ENCODE data around the gene CCDC126.
"Not testable (repeated sequence)": the region's sequence is repeated elsewhere in the genome, so short reads cannot be mapped to it uniquely, and the experiment has no call there.

The CCDC126 gene

DNA sequence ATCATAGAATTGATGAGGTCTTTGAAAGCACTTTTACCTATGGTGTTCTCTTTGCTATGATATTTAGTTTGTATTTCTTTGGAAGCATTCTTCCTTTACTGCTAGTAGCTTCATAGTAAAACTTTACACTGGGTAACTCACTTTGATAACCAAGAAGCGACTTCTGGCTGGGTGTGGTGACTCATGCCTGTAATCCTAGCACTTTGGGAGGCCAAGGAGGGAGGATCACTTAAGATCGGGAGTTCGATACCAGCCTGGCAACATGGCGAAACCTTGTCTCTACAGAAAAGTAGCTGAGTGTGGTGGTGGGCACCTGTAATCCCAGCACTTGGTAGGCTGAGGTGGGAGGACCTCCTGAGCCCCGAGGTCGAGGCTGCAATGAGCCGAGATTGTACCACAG is 36.2 kb downstream of the CCDC126 start:
- DNase-seq, result no peak

DNA sequence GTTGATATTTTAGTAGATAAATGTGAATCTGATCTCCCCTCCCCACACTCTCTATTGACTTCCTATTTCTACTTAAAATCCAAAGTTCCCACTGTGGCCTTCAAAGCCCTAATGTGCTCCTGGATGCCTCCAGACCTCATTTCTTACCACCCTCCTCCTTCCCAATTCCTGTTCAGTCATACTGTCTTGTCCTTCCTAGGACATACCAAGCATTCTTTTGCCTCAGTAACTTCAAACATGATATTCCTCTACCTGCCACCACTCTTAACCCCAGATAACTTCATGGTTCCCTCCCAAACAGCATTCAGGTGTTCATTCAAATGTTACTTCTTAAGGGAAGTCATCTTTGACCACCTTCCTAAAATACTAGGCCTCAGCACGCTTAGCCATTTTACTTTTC is 48.6 kb downstream of the CCDC126 start:
- DNase-seq, result no peak

DNA sequence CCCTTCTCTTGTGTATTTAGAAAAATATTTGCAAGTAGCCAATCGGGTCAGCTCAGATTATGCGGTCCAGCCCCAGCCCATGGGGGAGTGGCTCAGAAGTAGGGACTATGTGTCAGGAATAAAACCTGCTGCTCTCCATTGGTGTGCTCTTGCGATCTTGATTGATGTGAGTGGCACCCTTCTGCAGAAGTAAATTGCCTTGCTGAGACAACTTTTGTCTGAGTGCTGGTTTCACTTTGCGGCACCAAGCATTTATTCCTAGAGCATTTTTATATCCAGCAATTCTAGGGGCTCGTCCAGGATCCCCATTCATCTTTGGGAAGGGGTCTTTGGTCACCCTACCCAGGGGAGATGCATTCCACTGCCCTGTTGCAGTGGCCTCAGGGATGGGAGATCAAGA is 56.8 kb downstream of the CCDC126 start:
- no peak for DNase-seq

DNA sequence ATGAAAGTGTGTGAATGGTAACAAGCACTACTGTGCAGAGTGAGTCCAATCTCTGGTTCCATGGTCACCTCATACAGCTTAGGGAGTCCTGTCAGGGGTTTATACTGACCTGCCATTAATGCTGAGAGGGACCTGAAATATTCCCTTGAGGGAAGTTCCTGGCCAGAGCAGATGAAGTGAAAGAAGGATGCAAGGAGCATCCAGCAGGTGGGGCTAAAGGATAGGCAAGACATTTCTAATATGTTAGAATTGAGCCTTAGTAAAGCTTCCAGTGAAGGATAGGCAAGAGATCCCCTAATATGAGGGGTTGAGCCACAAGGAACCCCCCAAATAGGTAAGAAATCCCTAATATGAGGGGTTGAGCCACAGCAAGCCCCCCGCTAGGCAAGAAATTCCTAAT is 57.3 kb downstream of the CCDC126 start:
- DNase-seq, result peak; percentile 11

DNA sequence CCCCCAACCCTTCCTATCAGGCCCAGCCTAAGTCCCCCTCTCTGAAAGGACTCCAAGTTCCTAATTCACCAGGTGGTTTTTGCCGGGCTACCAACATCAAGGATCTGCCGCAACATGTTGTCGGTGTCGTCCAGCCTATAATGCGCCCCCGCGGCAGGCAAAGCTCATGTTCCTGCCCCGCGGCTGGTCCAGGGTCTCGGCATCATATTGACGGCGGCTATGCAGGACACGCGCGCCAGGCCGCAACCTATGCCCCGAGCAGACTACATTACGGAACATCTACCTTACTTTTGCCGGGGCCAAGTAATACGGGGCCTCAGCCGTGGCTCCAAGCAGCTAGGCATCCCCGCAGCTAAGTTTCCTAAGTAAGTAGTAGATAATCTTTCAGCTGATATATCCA is 58.3 kb downstream of the CCDC126 start:
- no peak for DNase-seq

DNA sequence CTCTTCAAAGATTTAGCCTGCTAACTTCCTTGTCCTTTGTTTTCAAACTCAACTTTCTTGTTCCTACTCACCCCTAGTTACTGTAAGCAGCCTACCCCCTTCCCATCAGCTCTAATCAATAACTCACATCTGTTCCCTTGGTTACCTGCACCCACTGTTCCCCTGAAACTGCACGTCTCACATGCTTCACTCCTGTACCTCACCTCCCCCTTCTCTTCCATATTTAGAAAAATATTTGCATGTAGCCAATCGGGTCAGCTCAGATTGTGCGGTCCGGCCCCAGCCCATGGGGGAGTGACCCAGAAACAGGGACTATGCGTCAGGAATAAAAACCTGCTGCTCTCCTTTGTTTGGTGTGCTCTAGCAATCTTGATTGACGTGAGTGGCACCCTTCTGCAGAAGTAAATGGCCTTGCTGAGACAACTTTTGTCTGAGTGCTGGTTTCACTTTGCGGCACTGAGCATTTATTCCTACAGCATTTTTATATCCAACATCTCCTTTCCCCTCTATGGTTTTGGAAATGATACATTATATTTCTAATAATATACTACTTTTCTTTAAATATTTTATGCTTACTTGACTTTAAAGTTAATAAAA is 61.7 kb downstream of the CCDC126 start:
- DNase-seq, result no peak

DNA sequence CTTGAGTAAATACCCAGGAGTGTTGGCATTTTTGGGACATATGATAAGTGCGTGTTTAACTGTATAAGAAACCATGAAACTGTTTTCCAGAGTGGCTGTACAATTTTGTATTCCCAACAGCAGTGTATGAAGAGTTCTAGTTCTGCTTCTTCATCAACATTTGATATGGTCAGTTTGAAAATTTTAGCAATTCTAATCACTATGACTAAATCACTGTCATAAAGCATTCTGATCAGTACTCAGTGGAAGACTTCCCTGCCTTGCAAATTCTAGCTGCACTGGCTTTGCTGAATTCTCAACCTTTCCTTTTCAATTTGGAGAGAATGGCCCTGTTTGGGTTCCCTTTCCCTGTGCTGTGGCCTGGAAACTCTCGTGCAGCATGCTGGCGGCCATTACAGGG is 64.2 kb downstream of the CCDC126 start:
- no peak for DNase-seq

DNA sequence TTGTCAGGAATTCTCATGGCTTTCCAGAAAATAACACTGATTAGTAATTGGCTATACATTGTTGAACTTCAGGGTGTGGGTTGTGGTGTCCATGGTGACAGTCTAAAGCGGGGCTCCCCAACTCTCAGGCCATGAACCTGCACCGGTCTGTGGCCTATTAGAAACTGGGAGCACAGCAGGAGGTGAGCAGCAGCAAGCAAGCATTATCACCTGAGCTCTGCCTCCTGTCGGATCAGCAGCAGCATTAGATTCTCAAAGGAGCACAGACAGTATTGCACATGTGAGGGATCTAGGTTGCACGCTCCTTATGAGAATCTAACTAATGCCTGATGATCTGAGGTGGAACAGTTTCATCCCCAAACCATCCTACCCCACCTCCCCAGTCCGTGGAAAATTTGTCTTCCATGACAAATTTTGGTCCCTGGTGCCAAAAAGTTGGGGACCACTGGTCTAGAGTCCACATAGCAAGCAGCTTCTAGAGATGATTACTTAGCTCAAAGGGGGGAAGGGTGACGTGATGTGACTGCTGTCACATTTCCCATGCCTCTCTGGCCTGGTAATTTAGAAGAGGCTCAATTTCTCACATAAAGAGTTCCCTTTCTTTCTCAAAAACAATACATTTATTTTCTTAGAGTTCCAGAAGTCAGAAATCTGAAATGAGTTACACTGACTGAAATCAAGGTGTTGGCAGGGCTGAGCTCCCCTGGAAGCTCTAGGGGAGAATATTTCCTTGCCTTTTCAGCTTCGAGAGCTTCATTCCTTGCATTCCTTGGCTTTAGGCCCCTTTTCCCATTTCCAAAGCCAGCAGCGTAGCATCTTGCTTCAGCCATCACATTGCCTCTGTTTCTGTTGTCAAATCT is 65.2 kb downstream of the CCDC126 start:
- DNase-seq, result no peak

DNA sequence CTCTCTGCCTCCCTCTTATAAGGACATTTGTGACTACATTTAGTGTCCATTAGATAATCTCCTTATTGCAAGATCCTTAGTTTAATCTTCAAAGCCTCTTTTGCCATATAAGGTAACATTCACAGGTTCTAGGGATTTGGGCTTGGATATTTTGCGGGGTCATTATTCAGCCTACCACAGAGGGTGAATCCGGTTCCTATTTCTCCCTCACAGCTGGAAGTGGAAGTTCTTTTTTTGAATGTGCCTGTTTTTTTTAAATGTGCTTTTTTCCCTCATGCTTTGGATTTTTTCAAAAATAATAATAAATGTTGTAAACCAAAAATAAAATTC is 65.8 kb downstream of the CCDC126 start:
- DNase-seq, result no peak

DNA sequence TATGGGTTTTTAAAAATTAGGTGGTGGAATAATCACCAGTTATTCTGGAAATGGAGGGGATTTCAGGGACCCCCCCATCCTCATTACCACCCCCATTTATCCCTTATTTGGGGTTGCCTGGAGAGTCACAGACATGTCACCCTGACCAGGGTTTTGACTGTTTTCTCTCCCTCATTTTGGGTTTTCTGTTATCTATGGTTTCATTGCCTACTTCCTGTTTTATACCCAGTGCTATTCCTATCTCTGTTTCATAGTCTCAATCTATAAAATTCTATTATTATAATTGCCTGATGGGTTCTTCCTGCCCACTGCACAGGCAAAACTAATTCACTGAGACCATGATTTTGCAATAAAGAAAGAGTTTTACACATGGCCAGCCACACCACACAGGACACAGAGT is 66.9 kb downstream of the CCDC126 start:
- no peak for DNase-seq

DNA sequence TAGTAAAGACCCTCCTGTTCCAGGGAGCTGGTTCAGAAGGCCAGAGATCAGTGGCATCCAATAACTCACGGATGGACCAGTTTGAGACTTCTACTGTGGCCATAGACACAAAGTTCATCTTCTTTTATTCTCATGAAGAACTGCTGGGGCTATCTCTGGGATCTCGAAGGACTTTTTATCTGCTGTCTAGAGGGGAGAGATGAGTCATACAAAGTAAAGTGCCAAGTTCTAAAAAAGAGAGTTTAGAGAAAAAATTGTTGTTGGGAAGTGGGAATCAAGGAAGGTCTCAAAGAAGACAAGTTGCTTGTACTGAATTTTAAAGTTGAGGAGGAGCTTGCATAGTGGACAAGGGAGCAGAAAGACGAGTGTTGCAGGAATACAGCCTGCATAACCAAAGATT is 74.9 kb downstream of the CCDC126 start:
- no peak for DNase-seq

DNA sequence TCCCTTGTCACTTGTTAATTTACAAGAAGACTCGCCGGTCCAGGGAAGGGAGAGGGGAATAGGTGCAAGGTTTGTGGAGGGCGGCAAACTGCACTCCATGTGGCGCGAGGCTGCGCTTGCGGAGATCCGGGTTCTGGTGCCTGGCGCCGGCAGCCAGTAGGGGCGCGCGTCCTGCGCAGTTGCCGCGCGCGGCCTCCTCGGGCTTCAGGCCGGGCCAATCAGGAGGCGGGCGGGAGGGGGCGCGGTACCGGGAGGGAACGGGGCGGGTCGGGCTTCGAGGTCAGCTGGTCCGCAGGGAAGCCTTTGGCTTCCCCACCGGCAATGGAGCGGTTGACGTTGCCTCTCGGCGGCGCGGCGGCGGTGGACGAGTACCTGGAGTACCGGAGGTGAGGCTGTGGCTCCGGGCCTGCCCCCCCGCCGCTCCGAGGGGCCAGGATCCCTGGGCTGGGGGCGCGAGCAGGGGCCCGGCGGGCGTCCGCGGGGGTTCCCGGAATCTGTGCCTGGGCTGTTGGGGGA is 82.8 kb downstream of the CCDC126 start, which contains the start of gene FAM221A:
Gene FAM221A (plus strand): TSS at position 302 of the 516 bp plus-strand sequence. CDS start 20 bp downstream, at position 322.
- peak; percentile 88 for DNase-seq

DNA sequence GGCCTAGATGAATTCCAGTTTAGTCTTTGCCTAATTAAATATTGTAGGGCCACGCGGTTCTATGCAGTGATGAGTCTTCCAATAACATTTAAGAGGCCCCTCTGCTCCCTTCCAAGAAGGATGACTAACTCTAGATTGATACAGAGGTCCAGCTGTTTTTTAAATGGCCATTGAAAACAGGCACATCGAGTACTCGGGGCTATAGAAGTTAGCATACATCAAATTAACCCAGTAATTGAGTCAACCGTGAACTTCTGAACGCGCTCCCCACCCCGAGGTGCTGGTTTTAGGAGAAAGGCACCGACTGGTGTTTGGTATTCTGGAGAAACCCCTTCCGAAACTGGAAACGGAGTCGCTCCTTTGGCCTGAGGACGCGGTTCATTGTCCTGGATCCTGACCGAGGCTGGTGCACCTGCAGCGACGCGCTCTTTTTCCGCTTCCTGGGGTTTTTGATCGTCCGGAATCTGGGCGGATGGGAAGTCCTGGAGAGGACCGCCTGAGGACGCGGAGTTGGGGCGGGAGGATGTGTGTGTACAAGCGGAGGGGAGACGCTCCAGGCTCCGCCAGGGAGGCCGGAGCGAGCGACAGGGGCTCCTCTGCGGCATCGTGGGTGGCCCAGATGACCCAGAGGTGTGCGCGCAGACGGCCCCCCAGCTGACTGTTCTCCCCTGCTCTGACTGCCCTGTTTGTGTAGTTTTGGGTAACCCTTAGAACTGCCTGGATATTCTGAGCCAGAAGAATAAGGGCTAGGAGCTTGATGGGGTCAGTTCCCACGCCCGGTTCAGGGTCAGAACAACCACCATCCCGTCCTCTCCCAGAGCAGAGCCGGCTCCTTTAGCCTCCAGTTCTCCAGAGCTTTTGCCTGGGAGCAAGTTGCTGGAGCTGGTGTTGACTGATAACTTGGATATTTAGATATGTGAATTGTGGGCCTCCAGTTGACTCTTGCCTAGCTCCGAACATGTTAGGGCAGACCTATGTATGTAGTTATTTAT is 83.5 kb downstream of the CCDC126 start:
- peak; percentile 59 for DNase-seq

DNA sequence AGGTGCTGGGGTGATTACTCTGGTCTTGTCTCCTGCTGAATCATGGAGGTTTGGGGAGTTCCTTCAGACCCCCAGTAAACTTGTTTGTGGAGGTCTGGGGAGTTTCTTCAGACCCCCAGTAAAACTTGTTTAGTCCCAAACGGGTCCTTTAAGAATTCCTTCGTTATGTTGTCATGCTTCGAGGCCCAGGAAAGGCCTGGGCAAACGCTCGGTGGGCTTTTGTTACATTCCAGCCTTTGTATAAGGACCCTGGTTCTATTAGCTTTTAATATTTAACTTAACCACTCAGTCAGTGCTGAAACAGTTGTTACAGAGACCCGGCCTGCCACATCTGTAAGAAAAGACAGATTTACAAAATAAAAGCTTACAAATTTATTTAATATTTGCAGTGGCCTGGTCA is 86.9 kb downstream of the CCDC126 start:
- DNase-seq, result not testable (repeated sequence)

DNA sequence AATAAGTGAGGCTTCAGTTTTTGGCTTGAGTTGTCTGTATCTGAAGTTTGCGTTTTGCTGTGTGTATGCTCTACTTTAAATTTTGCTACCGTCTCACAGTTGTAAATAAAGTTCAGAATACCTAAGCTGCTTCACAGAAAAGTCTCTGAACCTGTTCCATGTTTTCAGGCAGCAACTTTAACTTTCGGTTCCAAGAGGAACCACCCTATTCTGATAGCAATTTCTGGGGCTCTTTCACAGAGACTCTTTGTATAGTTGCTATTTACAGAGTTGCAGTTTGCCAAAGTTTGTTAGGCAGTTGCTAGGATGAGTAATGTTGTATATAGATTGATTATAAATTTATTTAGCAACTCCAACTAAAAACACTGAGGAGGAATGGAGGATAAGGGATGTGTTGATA is 88.5 kb downstream of the CCDC126 start:
- no peak for DNase-seq

DNA sequence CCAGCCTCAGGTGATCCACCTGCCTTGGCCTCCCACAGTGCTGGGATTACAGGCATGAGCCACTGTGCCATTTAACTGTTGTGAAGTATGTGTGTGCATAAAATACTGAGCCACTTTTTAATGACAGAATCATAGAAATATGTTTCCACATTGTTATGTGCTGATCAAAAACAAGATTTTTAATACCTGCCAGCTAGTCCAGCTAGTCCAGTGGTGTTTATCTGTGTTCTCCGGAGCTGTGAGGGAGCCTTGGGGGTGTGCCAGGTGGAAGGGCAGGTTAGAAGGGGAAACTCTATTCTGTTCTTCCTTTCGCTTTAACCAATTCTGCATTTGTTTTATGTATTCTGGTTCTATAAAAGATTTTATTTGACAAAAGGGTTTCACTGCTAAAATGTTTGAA is 89.8 kb downstream of the CCDC126 start:
- DNase-seq, result no peak

DNA sequence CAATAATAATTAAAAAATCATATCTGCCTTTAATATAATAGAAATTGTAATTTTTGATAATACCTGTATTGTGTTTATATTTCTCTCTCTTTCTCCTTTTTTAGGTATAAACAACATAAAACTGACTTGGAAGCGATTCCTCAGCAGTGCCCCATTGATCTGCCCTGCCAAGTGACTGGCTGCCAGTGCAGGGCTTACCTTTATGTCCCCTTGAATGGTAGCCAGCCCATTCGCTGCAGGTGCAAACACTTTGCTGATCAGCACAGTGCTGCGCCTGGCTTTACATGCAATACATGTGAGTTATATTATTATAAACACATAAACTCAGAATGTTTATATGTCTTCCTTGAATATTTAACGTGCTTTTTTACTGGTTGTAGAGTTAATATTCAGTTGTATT is 92.0 kb downstream of the CCDC126 start:
- no peak for DNase-seq

DNA sequence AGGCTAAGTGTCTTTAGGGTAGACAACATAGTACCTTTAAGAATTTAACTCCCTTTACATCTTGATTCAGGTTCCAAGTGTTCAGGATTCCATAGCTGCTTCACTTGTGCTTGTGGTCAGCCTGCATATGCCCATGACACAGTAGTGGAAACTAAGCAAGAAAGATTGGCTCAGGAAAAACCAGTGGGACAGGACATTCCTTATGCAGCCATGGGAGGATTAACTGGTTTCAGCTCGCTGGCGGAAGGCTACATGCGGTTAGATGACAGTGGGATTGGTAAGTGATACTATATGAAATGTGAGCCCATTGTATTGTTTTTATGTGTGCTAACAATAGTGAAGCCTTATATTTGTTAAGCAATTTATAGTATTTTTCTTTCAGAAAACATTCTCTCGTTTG is 94.1 kb downstream of the CCDC126 start:
- DNase-seq, result no peak

DNA sequence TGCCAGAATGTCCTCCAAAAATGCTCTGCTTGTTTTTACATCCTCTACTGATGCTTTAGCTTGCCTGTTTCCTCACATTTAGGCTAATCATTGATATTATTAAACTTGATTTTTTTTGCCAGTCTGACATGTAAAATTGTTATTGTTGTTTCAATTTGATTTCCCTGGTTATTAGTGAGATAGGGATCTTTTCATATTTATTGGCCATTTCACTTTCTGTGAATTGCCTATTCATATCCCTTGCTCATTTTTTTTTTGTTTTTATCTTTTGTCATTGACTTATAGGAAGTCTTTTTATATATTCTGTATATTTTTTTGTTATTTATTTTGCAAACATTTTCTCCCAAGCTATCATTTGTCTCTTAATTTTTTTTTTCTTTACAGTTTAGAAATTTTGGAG is 96.0 kb downstream of the CCDC126 start:
- no peak for DNase-seq

All from activated CD4-positive, alpha-beta T cell treated with anti-CD3 and anti-CD28 coated beads for 48 hours (primary cell).